Activated CD8-positive, alpha-beta T cell treated with anti-CD3 and anti-CD28 coated beads for 36 hours (primary cell): ENCODE measurements around the gene MAEL. TPM values are rescaled to one million over a fixed set of nuclear protein-coding genes. Genes with fewer than 3 reads are reported as not detected.
"Not testable (repeated sequence)": the region's sequence is repeated elsewhere in the genome, so short reads cannot be mapped to it uniquely, and the experiment has no call there.

ENCODE experiments used
- ATAC-seq: fragments of 200-7000 bp; cut with Tn5 transposase; one replicate; pipeline ENCODE4 v1.10.0; 2021; ENCODE audit warnings: mild to moderate bottlenecking, moderate library complexity
- CTCF ChIA-PET: fragments of 350-600 bp; sonication (Branson Sonifier 250); formaldehyde crosslinking; loops from one replicate; lab custom pipeline; 2021; ENCODE audit warnings: antibody characterized with exemption; lab: Charles Lee
- POLR2A ChIA-PET: fragments of 350-600 bp; sonication (Branson Sonifier 250); formaldehyde crosslinking; loops from one replicate; lab custom pipeline; 2021; ENCODE audit warnings: antibody characterized with exemption; lab: Charles Lee
- DNase-seq: peaks from one replicate; pipeline ENCODE4 v3.0.0-alpha.2; 2020
- H3K27ac Mint-ChIP-seq: one replicate; pipeline ENCODE4 v1.8.0; 2021; ENCODE audit warnings: mild to moderate bottlenecking, mixed read lengths
- H3K27me3 Mint-ChIP-seq: one replicate; pipeline ENCODE4 v1.8.0; 2021; ENCODE audit warnings: mixed read lengths
- H3K36me3 Mint-ChIP-seq: one replicate; pipeline ENCODE4 v1.8.0; 2021; ENCODE audit warnings: low read depth, mixed read lengths
- H3K4me1 Mint-ChIP-seq: one replicate; pipeline ENCODE4 v1.8.0; 2021; ENCODE audit warnings: low read depth, mixed read lengths
- H3K4me3 Mint-ChIP-seq: one replicate; pipeline ENCODE4 v1.8.0; 2021; ENCODE audit warnings: mild to moderate bottlenecking, moderate library complexity, mixed read lengths
- H3K9me3 Mint-ChIP-seq: one replicate; pipeline ENCODE4 v1.8.0; 2021; ENCODE audit warnings: mixed read lengths
- CTCF ChIP-seq: fragments of 200-600 bp; IDR thresholded peaks from one replicate; pipeline ENCODE4 v1.8.0; 2022; ENCODE audit warnings: antibody characterized with exemption, mild to moderate bottlenecking
- intact Hi-C: fragments of 100-400 bp; cut with micrococcal nuclease; formaldehyde crosslinking; loops from one replicate; pipeline ENCODE4 v1.10.0; 2022
- total RNA-seq, 2 experiments: library from RNA; stranded (reverse); gene quantifications; one replicate each; pipeline ENCODE4 v1.2.3, GENCODE V29; 2021

Gene MAEL
- total RNA-seq, 2 experiments from 2014 or later: 0.29 TPM; not detected in 1

GRCh38 chr1:167013108-167013929 is 24.2 kb downstream of the MAEL start:
- no peak for TF ChIP-seq CTCF
- ChIA-PET POLR2A (no interaction called here), CTCF (no interaction called here)
- Mint-ChIP-seq H3K27ac (no peak overlapping the region), H3K4me3 (no peak overlapping the region), H3K4me1 (peaks cover 19% of the 10 kb centered on the region), H3K27me3 (peaks cover 31% of the 10 kb centered on the region), H3K36me3 (no peaks in the 10 kb centered on the region), H3K9me3 (peaks cover 1% of the 10 kb centered on the region)
- intact Hi-C loops: no loop called here
- no peak for DNase-seq
- ATAC-seq: no peak

GRCh38 chr1:167016100-167016750 is 27.1 kb downstream of the MAEL start:
- DNase-seq: no peak
- CTCF ChIA-PET: no interaction called here
- POLR2A ChIA-PET: no interaction called here

GRCh38 chr1:167022384-167022783 is 33.3 kb downstream of the MAEL start:
- intact Hi-C loops: no loop called here
- DNase-seq (no peak), ATAC-seq (peak; percentile 37)
- Mint-ChIP-seq H3K36me3 (no peaks in the 10 kb centered on the region), H3K4me3 (no peak overlapping the region), H3K27me3 (peaks cover 24% of the 10 kb centered on the region), H3K4me1 (no peaks in the 10 kb centered on the region), H3K9me3 (no peaks in the 10 kb centered on the region), H3K27ac (no peak overlapping the region)
- TF ChIP-seq CTCF: no peak
- POLR2A ChIA-PET: no interaction called here
- CTCF ChIA-PET: interaction anchor here (1.1 to 2.0 kb wide), 2 partner anchors 37 to 112 kb away, joined by 5 to 6 read pairs; no protein-coding TSS in a partner anchor

More at GRCh38 chr1:167016100-167016750, 27.1 kb downstream of the MAEL start:
- TF ChIP-seq CTCF: no peak
- H3K27me3 Mint-ChIP-seq: peaks cover 26% of the 10 kb centered on the region
- intact Hi-C loops: no loop called here
- H3K27ac Mint-ChIP-seq: no peak overlapping the region
- H3K36me3 Mint-ChIP-seq: no peaks in the 10 kb centered on the region
- H3K9me3 Mint-ChIP-seq: no peaks in the 10 kb centered on the region
- H3K4me1 Mint-ChIP-seq: peaks cover 2% of the 10 kb centered on the region
- no peak for ATAC-seq
- H3K4me3 Mint-ChIP-seq: no peak overlapping the region

DNA sequence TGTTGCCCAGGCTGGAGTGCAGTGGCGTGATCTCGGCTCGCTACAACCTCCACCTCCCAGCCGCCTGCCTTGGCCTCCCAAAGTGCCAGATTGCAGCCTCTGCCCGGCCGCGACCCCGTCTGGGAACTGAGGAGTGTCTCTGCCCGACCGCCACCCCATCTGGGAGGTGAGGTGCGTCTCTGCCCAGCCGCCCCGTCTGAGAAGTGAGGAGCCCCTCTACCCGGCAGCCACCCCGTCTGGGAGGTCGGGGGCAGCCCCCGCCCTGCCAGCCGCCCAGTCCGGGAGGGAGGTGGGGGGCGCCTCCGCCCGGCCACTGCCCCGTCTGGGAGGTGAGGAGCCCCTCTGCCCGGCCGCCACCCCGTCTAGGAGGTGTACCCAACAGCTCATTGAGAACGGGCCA is 40.5 kb downstream of the MAEL start:
- H3K36me3 Mint-ChIP-seq, CTCF ChIA-PET, H3K4me3 Mint-ChIP-seq, H3K27ac Mint-ChIP-seq, intact Hi-C loops, ATAC-seq, DNase-seq, H3K9me3 Mint-ChIP-seq, H3K4me1 Mint-ChIP-seq: not testable (repeated sequence)
- peaks cover 33% of the 10 kb centered on the region for H3K27me3 Mint-ChIP-seq
- POLR2A ChIA-PET: interaction anchor here (0.7 kb wide), 1 partner anchor 25 kb away, joined by 3 read pairs; no protein-coding TSS in a partner anchor

GRCh38 chr1:167033646-167034045 is 44.6 kb downstream of the MAEL start:
- TF ChIP-seq CTCF: no peak
- ChIA-PET CTCF (interaction anchor here (0.6 to 1.5 kb wide), 3 partner anchors 14 to 123 kb away, joined by 3 to 7 read pairs (median 3); no protein-coding TSS in a partner anchor), POLR2A (no interaction called here)
- intact Hi-C loops: no loop called here
- H3K4me3 Mint-ChIP-seq: no peak overlapping the region
- DNase-seq (no peak), ATAC-seq (no peak)
- H3K4me1 Mint-ChIP-seq: no peaks in the 10 kb centered on the region
- peaks cover 7% of the 10 kb centered on the region for H3K27me3 Mint-ChIP-seq
- no peaks in the 10 kb centered on the region for H3K9me3 Mint-ChIP-seq
- no peak overlapping the region for H3K27ac Mint-ChIP-seq
- no peaks in the 10 kb centered on the region for H3K36me3 Mint-ChIP-seq
